ENCODE results near the gene MIB1.
A peak's percentile ranks its signal among the peaks of the same experiment; 100 is the strongest.

MIB1 gene

GRCh38 chr18:21834299-21834660, 93.7 kb downstream of the MIB1 start:
- no peak for DNase-seq (ENCODE audit: extremely low spot score)
- ChIA-PET CTCF (interaction anchor here (0.7 kb wide), 1 partner anchor 233 kb away, joined by 3 read pairs; the partner anchor contains the start of gene ESCO1), POLR2A (no interaction called here)
- TF ChIP-seq, protein P1, sequence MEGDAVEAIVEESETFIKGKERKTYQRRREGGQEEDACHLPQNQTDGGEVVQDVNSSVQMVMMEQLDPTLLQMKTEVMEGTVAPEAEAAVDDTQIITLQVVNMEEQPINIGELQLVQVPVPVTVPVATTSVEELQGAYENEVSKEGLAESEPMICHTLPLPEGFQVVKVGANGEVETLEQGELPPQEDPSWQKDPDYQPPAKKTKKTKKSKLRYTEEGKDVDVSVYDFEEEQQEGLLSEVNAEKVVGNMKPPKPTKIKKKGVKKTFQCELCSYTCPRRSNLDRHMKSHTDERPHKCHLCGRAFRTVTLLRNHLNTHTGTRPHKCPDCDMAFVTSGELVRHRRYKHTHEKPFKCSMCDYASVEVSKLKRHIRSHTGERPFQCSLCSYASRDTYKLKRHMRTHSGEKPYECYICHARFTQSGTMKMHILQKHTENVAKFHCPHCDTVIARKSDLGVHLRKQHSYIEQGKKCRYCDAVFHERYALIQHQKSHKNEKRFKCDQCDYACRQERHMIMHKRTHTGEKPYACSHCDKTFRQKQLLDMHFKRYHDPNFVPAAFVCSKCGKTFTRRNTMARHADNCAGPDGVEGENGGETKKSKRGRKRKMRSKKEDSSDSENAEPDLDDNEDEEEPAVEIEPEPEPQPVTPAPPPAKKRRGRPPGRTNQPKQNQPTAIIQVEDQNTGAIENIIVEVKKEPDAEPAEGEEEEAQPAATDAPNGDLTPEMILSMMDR (IDR thresholded peaks at IDR 0.05; ENCODE audit: control extremely low read depth, extremely low read depth, low read depth, missing control alignments) = no peak

DNA sequence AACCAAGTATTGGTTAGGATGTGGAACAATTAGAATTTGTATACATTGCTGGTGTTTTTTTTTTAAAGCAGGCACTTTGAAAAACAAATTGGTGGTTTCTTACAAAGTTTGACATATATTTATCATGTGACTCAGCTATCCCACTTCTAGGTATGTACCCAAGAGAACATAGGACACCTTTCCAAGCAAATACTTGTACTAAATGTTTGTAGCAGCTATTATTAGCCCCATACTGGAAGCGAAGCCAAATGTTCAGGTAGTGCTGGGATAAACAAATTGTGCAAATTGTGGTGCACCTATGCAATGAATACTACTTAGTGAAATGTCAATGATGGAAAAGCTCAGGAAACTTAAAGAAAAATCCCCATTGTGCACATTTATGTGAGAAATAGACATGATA, 101.0 kb downstream of the MIB1 start:
- TF ChIP-seq, protein P1 (IDR thresholded peaks at IDR 0.05; ENCODE audit: control extremely low read depth, extremely low read depth, low read depth, missing control alignments) = no peak
- no peak for DNase-seq (ENCODE audit: extremely low spot score)
- ChIA-PET CTCF (interaction anchor here (1.1 to 3.0 kb wide), 4 partner anchors 9 to 241 kb away, joined by 3 to 11 read pairs (median 8); partner anchors contain the start of gene ESCO1), POLR2A (interaction anchor here (0.5 kb wide), 1 partner anchor 1644 kb away, joined by 5 read pairs; no protein-coding TSS in a partner anchor)

DNA sequence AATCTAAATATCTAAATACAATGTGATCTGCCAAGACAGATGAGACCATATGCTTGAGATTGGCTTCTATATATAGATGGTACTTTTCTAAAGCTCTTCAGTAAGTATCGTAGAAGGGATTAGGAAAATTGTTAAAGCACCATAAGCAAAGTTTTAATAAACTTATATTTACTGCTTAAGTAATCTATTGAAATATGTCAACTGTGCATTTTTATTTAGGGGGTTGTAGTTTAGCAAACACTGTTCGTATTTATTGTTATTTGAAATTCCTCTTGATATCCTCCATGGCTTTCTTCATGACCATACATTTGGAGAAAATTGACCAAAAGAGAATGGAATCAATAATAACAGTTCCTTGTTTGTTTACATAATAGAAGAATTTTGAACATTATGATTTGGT, 102.7 kb downstream of the MIB1 start:
- TF ChIP-seq, protein P1 (IDR thresholded peaks at IDR 0.05; ENCODE audit: control extremely low read depth, extremely low read depth, low read depth, missing control alignments) = no peak

GRCh38 chr18:21851327-21851961, 110.9 kb downstream of the MIB1 start:
- DNase-seq (ENCODE audit: extremely low spot score) = peak; percentile 12
- ChIA-PET POLR2A (no interaction called here), CTCF (interaction anchor here (0.8 to 2.6 kb wide), 6 partner anchors 9 to 365 kb away, joined by 3 to 11 read pairs (median 4); no protein-coding TSS in a partner anchor)
- TF ChIP-seq, protein P1 (IDR thresholded peaks at IDR 0.05; ENCODE audit: control extremely low read depth, extremely low read depth, low read depth, missing control alignments) = peak; percentile 35

More for the DNA sequence above, 102.7 kb downstream of the MIB1 start:
- DNase-seq (ENCODE audit: extremely low spot score) = no peak
- ChIA-PET CTCF (interaction anchor here (0.9 to 3.0 kb wide), 4 partner anchors 9 to 356 kb away, joined by 3 to 11 read pairs (median 6); partner anchors contain the start of gene ESCO1), POLR2A (no interaction called here)

DNA sequence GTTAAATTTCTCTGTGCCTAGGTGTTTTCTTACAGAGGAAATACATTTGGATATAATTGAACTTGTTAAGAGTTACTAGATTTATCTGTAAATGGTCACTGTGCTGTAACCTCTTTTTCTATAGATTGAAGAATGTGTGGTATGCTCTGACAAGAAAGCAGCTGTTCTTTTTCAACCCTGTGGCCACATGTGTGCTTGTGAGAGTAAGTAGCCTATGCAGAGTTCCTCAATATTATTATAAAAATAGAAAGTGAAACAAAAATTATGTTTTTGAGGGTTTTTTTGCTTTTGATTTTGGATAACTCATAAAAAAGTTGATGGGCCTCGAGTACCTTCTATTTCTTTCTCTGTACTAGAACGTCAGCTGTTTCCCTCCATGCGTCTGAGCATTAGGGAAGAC, 112.4 kb downstream of the MIB1 start:
- DNase-seq (ENCODE audit: extremely low spot score) = peak; percentile 37
- CTCF ChIA-PET = interaction anchor here (1.2 to 2.6 kb wide), 6 partner anchors 10 to 366 kb away, joined by 3 to 11 read pairs (median 4); partner anchors contain the start of gene SNRPD1
- TF ChIP-seq, protein P1 (IDR thresholded peaks at IDR 0.05; ENCODE audit: control extremely low read depth, extremely low read depth, low read depth, missing control alignments) = no peak
- POLR2A ChIA-PET = no interaction called here

DNA sequence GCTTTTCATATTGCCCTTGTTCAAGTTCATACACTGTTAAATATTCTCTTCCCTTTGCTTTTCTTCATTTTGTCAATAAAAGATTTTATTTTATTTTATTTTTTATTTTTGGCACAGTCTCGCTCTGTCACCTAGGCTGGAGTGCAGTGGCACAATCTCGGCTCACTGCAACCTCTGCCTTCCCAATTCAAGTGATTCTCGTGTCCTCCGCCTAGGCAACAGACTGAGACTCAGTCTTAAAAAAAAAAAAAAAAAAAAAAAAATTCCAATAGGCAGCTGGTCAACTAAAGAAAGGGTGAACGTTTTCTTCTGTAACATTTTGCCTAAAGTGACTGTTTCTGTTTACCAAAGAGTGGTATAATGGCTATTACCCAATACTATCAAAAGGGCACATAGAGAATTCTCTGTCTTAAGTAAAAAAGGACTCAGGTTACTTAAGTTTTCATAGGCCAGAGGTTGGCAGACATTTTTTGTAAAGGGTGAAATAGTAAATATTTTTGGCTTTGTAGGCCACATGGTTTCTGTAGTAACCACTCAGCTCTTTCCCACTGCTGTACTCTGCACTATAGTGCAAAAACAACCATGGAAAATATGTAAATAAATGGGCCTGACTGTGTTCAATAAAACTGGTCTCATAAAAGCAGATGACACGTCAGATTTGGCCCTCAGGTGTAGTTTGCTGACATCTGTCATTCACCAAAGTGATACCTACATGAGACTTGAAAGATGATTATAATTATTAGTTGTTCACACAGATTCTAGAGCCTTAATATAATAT, 113.4 kb downstream of the MIB1 start:
- POLR2A ChIA-PET = interaction anchor here (0.5 to 0.7 kb wide), 4 partner anchors 38 to 705 kb away, joined by 3 to 7 read pairs (median 4); no protein-coding TSS in a partner anchor
- CTCF ChIA-PET = interaction anchor here (0.7 to 2.6 kb wide), 5 partner anchors 11 to 659 kb away, joined by 3 to 11 read pairs (median 5); partner anchors contain the start of gene SNRPD1
- no peak for DNase-seq (ENCODE audit: extremely low spot score)
- TF ChIP-seq, protein P1 (IDR thresholded peaks at IDR 0.05; ENCODE audit: control extremely low read depth, extremely low read depth, low read depth, missing control alignments) = no peak

All from GM10248 (cell line).